CD4-positive, alpha-beta memory T cell (primary cell): ENCODE measurements around the gene RNF217. TPM values are rescaled to one million over a fixed set of nuclear protein-coding genes. Genes with fewer than 3 reads are reported as not detected.

Source experiments
- CTCF ChIA-PET: fragments of 350-600 bp; sonication (Branson Sonifier 250); formaldehyde crosslinking; loops from one replicate; lab custom pipeline; 2021; ENCODE audit warnings: inconsistent platforms; ENCODE audit not compliant: partially characterized antibody; lab: Charles Lee
- POLR2A ChIA-PET: fragments of 350-600 bp; sonication (Branson Sonifier 250); formaldehyde crosslinking; loops from one replicate; lab custom pipeline; 2021; ENCODE audit not compliant: partially characterized antibody; lab: Charles Lee
- DNase-seq, 5 donors: peaks; one replicate each; pipeline versions ENCODE4 v3.0.0 to v3.0.0-alpha.2; 2020 to 2022; ENCODE audit warnings: mixed read lengths in 1 of 5
- H3K27ac ChIP-seq: one replicate; pipeline ENCODE4 v1.7.0; 2013; ENCODE audit warnings: low read depth, low read length
- H3K27me3 ChIP-seq: 2 replicates; pipeline ENCODE4 v1.7.0; 2013; ENCODE audit warnings: mild to moderate bottlenecking, low read length, moderate library complexity; ENCODE audit not compliant: insufficient read depth
- H3K36me3 ChIP-seq: 2 replicates; pipeline ENCODE4 v1.7.0; 2013; ENCODE audit warnings: mild to moderate bottlenecking, low read length, moderate library complexity; ENCODE audit not compliant: insufficient read depth
- H3K4me1 ChIP-seq: 2 replicates; pipeline ENCODE4 v1.7.0; 2013; ENCODE audit warnings: mild to moderate bottlenecking, low read length, moderate library complexity; ENCODE audit not compliant: insufficient read depth
- H3K4me3 ChIP-seq, 2 donors: one replicate each; pipeline ENCODE4 v1.7.0; 2013; ENCODE audit warnings: low read length in 2 of 2, mild to moderate bottlenecking in 1 of 2
- H3K9me3 ChIP-seq, 2 donors: one replicate each; pipeline ENCODE4 v1.7.0; 2013; ENCODE audit warnings: low read length in 2 of 2, control low read depth in 1 of 2; ENCODE audit not compliant: control insufficient read depth in 1 of 2
- H3K27ac Mint-ChIP-seq, 7 donors: one replicate each; pipeline ENCODE4 v1.8.0; 2020 to 2021; ENCODE audit warnings: mixed read lengths in 7 of 7, mild to moderate bottlenecking in 6 of 7, inconsistent platforms in 3 of 7, moderate library complexity in 3 of 7
- H3K27me3 Mint-ChIP-seq, 2 donors: one replicate each; pipeline ENCODE4 v1.8.0; 2020 to 2021; ENCODE audit warnings: mixed read lengths in 2 of 2
- H3K36me3 Mint-ChIP-seq, 2 donors: one replicate each; pipeline ENCODE4 v1.8.0; 2020 to 2021; ENCODE audit warnings: mixed read lengths in 2 of 2, inconsistent platforms in 1 of 2, mild to moderate bottlenecking in 1 of 2
- H3K4me1 Mint-ChIP-seq, 4 donors: one replicate each; pipeline ENCODE4 v1.8.0; 2020 to 2021; ENCODE audit warnings: mixed read lengths in 4 of 4, mild to moderate bottlenecking in 1 of 4
- H3K4me3 Mint-ChIP-seq, 8 donors: one replicate each; pipeline ENCODE4 v1.8.0; 2020 to 2021; ENCODE audit warnings: mixed read lengths in 8 of 8, mild to moderate bottlenecking in 7 of 8, moderate library complexity in 6 of 8, inconsistent platforms in 3 of 8
- H3K9me3 Mint-ChIP-seq, 8 donors: one replicate each; pipeline ENCODE4 v1.8.0; 2020 to 2021; ENCODE audit warnings: mixed read lengths in 8 of 8, mild to moderate bottlenecking in 5 of 8, inconsistent platforms in 3 of 8, moderate library complexity in 1 of 8
- intact Hi-C: fragments of 100-400 bp; cut with micrococcal nuclease; formaldehyde crosslinking; loops from one replicate; pipeline ENCODE4 v1.15.1; 2023
- polyA plus RNA-seq, 2 donors: library from polyadenylated mRNA; unstranded; fragments of 300-500 nt; fragmentation: Illumina TruSeq; gene quantifications; one replicate each; pipeline ENCODE4 v1.2.3, GENCODE V29; 2021
- total RNA-seq, 2 experiments: library from RNA; stranded (reverse); gene quantifications; one replicate each; pipeline ENCODE4 v1.2.3, GENCODE V29; 2021

The RNF217 gene
- total and polyA plus RNA-seq, 4 experiments from 2014 or later: 0.03 to 0.86 (median 0.12) TPM

GRCh38 chr6:124955108-124955856, 7.0 kb upstream of the RNF217 start:
- Histone ChIP-seq H3K27me3 (no peaks in the 10 kb centered on the region), H3K4me1 (no peaks in the 10 kb centered on the region), H3K36me3 (no peaks in the 10 kb centered on the region), H3K27ac (no peak overlapping the region), H3K4me3 (no peak overlapping the region), H3K9me3 (no peaks in the 10 kb centered on the region)
- Mint-ChIP-seq H3K9me3 (peaks cover 0 to 3% (median 0%) of the 10 kb centered on the region in 8 donors), H3K27ac (no peak overlapping the region), H3K36me3 (no peaks in the 10 kb centered on the region), H3K4me1 (no peaks in the 10 kb centered on the region), H3K4me3 (no peak overlapping the region), H3K27me3 (peaks cover 5 to 11% of the 10 kb centered on the region in 2 donors)
- intact Hi-C loops: no loop called here
- DNase-seq: no peak
- ChIA-PET POLR2A (no interaction called here), CTCF (no interaction called here)

- Histone ChIP-seq H3K9me3 (no peaks in the 10 kb centered on the region), H3K27ac (no peak overlapping the region), H3K4me3 (no peak overlapping the region), H3K36me3 (no peaks in the 10 kb centered on the region), H3K27me3 (no peaks in the 10 kb centered on the region), H3K4me1 (no peaks in the 10 kb centered on the region)
- H3K4me3 Mint-ChIP-seq: no peak overlapping the region
- ChIA-PET CTCF (no interaction called here), POLR2A (no interaction called here)
- no peak overlapping the region for H3K27ac Mint-ChIP-seq
- no peaks in the 10 kb centered on the region for H3K36me3 Mint-ChIP-seq
- H3K4me1 Mint-ChIP-seq: peaks cover 0 to 4% (median 0%) of the 10 kb centered on the region in 4 donors
- DNase-seq: no peak
- peaks cover 10 to 18% of the 10 kb centered on the region in 2 donors for H3K27me3 Mint-ChIP-seq
- peaks cover 0 to 3% (median 0%) of the 10 kb centered on the region in 8 donors for H3K9me3 Mint-ChIP-seq
- intact Hi-C loops: no loop called here
These were observed 6.2 kb upstream of the RNF217 start for GRCh38 chr6:124956018-124956417.

- no peaks in the 10 kb centered on the region for H3K36me3 Mint-ChIP-seq
- peaks cover 0 to 3% (median 0%) of the 10 kb centered on the region in 8 donors for H3K9me3 Mint-ChIP-seq
- no peaks in the 10 kb centered on the region for H3K27me3 ChIP-seq
- no peaks in the 10 kb centered on the region for H3K36me3 ChIP-seq
- no peaks in the 10 kb centered on the region for H3K9me3 ChIP-seq
- H3K4me3 Mint-ChIP-seq: no peak overlapping the region
- peaks cover 2 to 14% (median 7%) of the 10 kb centered on the region in 4 donors for H3K4me1 Mint-ChIP-seq
- no peak overlapping the region for H3K27ac ChIP-seq
- ChIA-PET CTCF (no interaction called here), POLR2A (no interaction called here)
- intact Hi-C loops: no loop called here
- no peaks in the 10 kb centered on the region for H3K4me1 ChIP-seq
- no peak for DNase-seq
- no peak overlapping the region for H3K27ac Mint-ChIP-seq
- no peak overlapping the region for H3K4me3 ChIP-seq
- peaks cover 19 to 26% of the 10 kb centered on the region in 2 donors for H3K27me3 Mint-ChIP-seq
These were observed 4.1 kb upstream of the RNF217 start for GRCh38 chr6:124958149-124958548.

GRCh38 chr6:124958759-124959354, 3.4 kb upstream of the RNF217 start:
- Histone ChIP-seq H3K36me3 (no peaks in the 10 kb centered on the region), H3K27me3 (no peaks in the 10 kb centered on the region), H3K4me1 (no peaks in the 10 kb centered on the region), H3K9me3 (no peaks in the 10 kb centered on the region), H3K4me3 (no peak overlapping the region), H3K27ac (no peak overlapping the region)
- no peak for DNase-seq
- POLR2A ChIA-PET: no interaction called here
- H3K27me3 Mint-ChIP-seq: peaks cover 24 to 31% of the 10 kb centered on the region in 2 donors
- peaks cover 6 to 19% (median 11%) of the 10 kb centered on the region in 4 donors for H3K4me1 Mint-ChIP-seq
- no peak overlapping the region for H3K27ac Mint-ChIP-seq
- H3K36me3 Mint-ChIP-seq: no peaks in the 10 kb centered on the region
- H3K9me3 Mint-ChIP-seq: peaks cover 0 to 3% (median 0%) of the 10 kb centered on the region in 8 donors
- CTCF ChIA-PET: no interaction called here
- intact Hi-C loops: no loop called here
- H3K4me3 Mint-ChIP-seq: no peak overlapping the region

GRCh38 chr6:124960757-124961463, 1.3 kb upstream of the RNF217 start:
- no peaks in the 10 kb centered on the region for H3K36me3 Mint-ChIP-seq
- peaks cover 0 to 3% (median 0%) of the 10 kb centered on the region in 8 donors for H3K9me3 Mint-ChIP-seq
- no peak for DNase-seq
- no peaks in the 10 kb centered on the region for H3K27me3 ChIP-seq
- no peak overlapping the region for H3K27ac ChIP-seq
- no peaks in the 10 kb centered on the region for H3K9me3 ChIP-seq
- POLR2A ChIA-PET: no interaction called here
- no peaks in the 10 kb centered on the region for H3K4me1 ChIP-seq
- peak overlapping the region in 6 of 8 donors; percentile 70 to 83 (median 75) for H3K4me3 Mint-ChIP-seq
- peaks cover 7 to 23% (median 14%) of the 10 kb centered on the region in 4 donors for H3K4me1 Mint-ChIP-seq
- H3K27me3 Mint-ChIP-seq: peaks cover 31 to 35% of the 10 kb centered on the region in 2 donors
- CTCF ChIA-PET: no interaction called here
- no peak overlapping the region for H3K27ac Mint-ChIP-seq
- intact Hi-C loops: no loop called here
- H3K4me3 ChIP-seq: no peak overlapping the region
- no peaks in the 10 kb centered on the region for H3K36me3 ChIP-seq

GRCh38 chr6:124961464-124961776, 817 bp upstream of the RNF217 start:
- Mint-ChIP-seq H3K4me3 (peak overlapping the region; percentile 50 to 83 (median 73)), H3K27me3 (peaks cover 30 to 37% of the 10 kb centered on the region in 2 donors), H3K36me3 (no peaks in the 10 kb centered on the region), H3K9me3 (peaks cover 0 to 3% (median 0%) of the 10 kb centered on the region in 8 donors), H3K4me1 (peaks cover 7 to 23% (median 14%) of the 10 kb centered on the region in 4 donors), H3K27ac (no peak overlapping the region)
- H3K36me3 ChIP-seq: no peaks in the 10 kb centered on the region
- CTCF ChIA-PET: no interaction called here
- intact Hi-C loops: no loop called here
- DNase-seq: no peak
- no peaks in the 10 kb centered on the region for H3K4me1 ChIP-seq
- H3K9me3 ChIP-seq: no peaks in the 10 kb centered on the region
- POLR2A ChIA-PET: no interaction called here
- no peak overlapping the region for H3K4me3 ChIP-seq
- no peaks in the 10 kb centered on the region for H3K27me3 ChIP-seq
- H3K27ac ChIP-seq: no peak overlapping the region
